GM20000 (cell line): ENCODE data around the gene TRMT1.

Source experiments
- DNase-seq: peaks from one replicate; pipeline ENCODE4 v3.0.0; 2012; ENCODE audit warnings: low spot score
- TF ChIP-seq, protein P1 (sequence below): IDR thresholded peaks from 2 replicates; pipeline ENCODE4 v1.5.1; 2012; ENCODE audit warnings: mild to moderate bottlenecking, control low read depth; ENCODE audit errors: extremely low read depth, missing control alignments

TRMT1 gene

GRCh38 chr19:13055213-13056051 lies 61.1 kb downstream of the TRMT1 start:
- TF ChIP-seq, protein P1, sequence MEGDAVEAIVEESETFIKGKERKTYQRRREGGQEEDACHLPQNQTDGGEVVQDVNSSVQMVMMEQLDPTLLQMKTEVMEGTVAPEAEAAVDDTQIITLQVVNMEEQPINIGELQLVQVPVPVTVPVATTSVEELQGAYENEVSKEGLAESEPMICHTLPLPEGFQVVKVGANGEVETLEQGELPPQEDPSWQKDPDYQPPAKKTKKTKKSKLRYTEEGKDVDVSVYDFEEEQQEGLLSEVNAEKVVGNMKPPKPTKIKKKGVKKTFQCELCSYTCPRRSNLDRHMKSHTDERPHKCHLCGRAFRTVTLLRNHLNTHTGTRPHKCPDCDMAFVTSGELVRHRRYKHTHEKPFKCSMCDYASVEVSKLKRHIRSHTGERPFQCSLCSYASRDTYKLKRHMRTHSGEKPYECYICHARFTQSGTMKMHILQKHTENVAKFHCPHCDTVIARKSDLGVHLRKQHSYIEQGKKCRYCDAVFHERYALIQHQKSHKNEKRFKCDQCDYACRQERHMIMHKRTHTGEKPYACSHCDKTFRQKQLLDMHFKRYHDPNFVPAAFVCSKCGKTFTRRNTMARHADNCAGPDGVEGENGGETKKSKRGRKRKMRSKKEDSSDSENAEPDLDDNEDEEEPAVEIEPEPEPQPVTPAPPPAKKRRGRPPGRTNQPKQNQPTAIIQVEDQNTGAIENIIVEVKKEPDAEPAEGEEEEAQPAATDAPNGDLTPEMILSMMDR: no peak
- no peak for DNase-seq
